Renal cortical epithelial cell (primary cell): ENCODE measurements around the gene ZC3H15. TPM values are rescaled to one million over a fixed set of nuclear protein-coding genes. Genes with fewer than 3 reads are reported as not detected.
"Not testable (repeated sequence)": the region's sequence is repeated elsewhere in the genome, so short reads cannot be mapped to it uniquely, and the experiment has no call there.

Experiments used
- DNase-seq: peaks from one replicate; pipeline ENCODE4 v3.0.0-alpha.2; 2011; ENCODE audit warnings: low read depth
- total RNA-seq: library from RNA; depleted of rRNA; stranded (reverse); fragments of >200 nt; gene quantifications from 2 replicates; pipeline ENCODE4 v1.2.3, GENCODE V29; 2014

The ZC3H15 gene
- total RNA-seq, result 85.1 and 115 TPM in 2 replicates

DNA sequence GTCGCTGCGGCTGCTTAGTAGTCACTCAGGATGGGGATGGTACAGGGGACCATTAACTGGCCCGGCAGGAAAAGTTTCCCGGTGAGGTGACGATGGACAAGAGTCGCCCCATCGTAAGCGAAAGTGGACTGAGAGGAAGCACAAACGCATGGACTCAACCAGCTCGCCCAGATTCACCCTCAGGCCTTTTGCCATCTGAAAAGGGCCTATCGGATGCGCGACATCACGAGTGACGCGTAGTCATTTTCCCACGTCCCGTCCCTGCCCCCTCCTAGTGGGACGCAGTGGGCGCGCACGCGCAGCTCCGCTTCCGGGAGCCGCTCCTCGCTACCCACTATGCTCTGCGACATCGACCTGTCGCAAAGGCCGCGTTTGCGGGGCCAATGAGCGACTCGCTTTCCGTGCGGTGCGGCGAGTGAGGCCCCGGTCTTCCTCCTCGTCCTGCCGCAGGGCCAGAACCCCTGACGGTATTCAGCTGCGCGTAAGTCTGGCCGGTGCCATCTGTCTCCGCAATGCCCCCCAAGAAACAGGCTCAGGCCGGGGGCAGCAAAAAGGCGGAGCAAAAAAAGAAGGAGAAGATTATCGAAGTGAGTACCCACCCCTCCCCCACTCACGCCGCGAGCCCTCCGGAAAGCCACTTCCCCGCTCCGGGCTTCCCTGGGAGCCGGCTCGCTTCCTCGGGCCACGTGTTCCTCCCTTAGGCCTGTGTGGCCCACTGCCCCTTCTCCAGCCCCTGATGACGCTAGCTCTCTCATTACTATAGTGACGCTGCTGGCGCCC, at the start of gene ZC3H15:
ZC3H15 (plus strand) TSS at position 390 of the 780 bp plus-strand sequence; CDS start at position 513, 123 bp downstream.
- peak; percentile 94 for DNase-seq

DNA sequence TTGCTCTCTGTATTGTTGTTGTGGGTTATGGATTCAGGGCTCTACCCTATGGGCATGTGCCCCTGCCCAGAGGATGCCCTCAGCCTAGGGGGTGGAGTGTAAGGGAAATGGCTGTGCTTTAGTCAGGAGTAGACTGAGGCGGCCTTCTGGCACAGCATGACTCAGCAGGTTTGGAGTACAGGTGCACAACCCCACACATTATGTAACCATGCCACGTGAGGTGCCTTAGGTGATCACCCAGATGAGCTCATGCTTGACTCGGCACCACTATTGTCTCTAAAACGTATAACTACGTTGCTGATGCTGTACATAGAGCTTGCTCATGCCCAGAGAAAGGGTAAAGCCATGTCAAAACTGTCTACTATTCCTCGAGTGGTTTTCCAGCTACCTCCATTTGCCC, 48.3 kb upstream of the ZC3H15 start:
- no peak for DNase-seq

DNA sequence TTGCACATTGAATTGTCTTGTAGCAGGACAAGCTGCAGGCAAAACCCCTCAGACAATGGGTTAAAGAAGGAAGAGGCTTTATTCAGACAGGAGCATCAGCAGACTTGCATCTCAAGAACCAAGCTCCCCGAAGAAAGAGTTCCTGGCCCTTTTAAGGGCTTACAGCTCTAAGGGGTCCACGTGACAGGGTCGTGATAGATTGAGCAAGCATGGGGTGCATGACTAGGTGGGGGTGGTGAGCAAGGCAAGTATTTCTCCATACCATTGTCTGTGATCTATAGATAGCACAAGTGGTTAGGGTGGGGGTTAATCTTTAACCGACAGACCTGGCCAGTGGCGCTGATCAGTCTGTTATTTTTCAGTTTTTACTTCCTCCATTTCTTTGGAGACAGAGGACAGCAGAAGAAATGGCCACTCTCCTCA, 46.4 kb upstream of the ZC3H15 start:
- DNase-seq, result peak; percentile 7

GRCh38 chr2:186440506-186440905, 45.6 kb upstream of the ZC3H15 start:
- no peak for DNase-seq

GRCh38 chr2:186442885-186443284, 43.2 kb upstream of the ZC3H15 start:
- peak; percentile 5 for DNase-seq

DNA sequence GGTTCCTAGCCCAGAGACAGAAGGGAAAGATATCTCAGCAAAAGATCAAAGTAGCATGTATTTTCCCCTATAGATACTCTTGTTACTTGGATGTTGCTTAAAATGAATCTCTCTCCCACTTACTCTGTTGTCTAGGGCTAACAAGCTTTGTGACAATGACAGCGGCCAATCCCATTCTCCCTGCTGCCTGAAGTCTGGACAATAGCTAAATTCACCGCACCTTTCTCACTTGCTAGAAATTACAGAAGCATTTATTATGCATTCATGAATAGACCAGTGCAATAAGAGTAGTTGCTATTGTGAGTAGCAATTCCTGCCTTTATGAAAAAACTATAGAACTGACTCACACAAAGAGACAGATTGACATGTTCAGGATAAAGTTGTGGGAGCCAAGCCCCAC, 42.2 kb upstream of the ZC3H15 start:
- no peak for DNase-seq

GRCh38 chr2:186445506-186445905, 40.6 kb upstream of the ZC3H15 start:
- DNase-seq, result no peak

- DNase-seq, result no peak
Observed at GRCh38 chr2:186455613-186456012, 30.4 kb upstream of the ZC3H15 start.

DNA sequence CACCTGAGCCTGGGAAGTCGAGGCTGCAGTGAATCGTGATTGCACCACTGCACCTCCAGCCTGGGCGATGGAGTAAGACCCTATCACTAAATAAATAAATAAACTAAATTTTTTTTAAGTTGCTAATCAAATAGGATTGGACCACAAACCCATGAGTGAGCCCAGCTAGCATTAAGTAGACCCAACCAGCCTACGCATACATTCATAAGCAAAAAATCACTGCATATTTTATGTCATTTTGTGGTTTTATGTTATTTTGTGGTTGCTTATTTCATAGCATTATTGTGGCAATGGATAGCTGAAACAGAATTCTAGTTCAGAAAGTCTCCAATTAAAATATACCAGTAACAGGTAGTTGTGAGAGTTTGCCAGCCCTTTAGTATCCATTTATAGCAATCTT, 29.1 kb upstream of the ZC3H15 start:
- DNase-seq, result no peak

GRCh38 chr2:186457908-186458307, 28.2 kb upstream of the ZC3H15 start:
- no peak for DNase-seq

DNA sequence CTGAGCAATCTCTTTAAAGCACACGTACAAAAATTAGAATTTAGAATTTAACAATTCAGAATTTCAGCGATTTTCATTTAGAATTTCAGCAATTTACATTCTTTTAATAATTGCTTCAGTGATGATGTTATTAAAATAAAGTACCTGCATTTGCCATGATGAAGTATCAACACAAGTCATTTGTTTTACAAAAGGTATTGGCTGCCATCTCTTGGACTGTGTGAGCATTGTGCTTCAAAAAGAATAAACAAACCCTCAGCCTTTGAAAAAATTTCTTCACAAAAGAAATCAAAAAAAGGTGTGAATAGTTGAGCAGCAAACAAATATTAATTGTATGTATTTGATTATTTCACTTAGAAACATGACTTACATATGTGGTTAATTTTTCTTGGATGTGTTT, 27.1 kb upstream of the ZC3H15 start:
- DNase-seq, result peak; percentile 30

- peak; percentile 34 for DNase-seq
Observed at GRCh38 chr2:186460465-186460864, 25.6 kb upstream of the ZC3H15 start.

GRCh38 chr2:186466743-186467142, 19.3 kb upstream of the ZC3H15 start:
- no peak for DNase-seq

DNA sequence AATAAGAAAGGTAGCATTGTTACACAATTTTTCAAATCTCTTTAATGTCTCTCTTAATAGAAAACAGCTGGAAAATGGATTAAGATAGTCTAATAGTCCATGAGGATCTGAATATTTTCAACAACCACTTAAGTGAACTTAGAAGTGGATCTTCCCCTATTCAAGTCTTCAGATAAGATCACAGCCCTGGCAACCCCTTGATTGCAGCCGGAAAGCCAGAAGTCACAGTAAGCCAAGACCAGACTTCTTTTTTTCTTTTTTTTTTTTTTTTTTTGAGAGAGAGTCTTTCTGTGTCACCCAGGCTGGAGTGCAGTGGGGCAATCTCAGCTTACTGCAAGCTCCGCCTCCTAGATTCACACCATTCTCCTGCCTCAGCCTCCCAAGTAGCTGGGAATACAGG, 18.6 kb upstream of the ZC3H15 start:
- DNase-seq, result no peak

DNA sequence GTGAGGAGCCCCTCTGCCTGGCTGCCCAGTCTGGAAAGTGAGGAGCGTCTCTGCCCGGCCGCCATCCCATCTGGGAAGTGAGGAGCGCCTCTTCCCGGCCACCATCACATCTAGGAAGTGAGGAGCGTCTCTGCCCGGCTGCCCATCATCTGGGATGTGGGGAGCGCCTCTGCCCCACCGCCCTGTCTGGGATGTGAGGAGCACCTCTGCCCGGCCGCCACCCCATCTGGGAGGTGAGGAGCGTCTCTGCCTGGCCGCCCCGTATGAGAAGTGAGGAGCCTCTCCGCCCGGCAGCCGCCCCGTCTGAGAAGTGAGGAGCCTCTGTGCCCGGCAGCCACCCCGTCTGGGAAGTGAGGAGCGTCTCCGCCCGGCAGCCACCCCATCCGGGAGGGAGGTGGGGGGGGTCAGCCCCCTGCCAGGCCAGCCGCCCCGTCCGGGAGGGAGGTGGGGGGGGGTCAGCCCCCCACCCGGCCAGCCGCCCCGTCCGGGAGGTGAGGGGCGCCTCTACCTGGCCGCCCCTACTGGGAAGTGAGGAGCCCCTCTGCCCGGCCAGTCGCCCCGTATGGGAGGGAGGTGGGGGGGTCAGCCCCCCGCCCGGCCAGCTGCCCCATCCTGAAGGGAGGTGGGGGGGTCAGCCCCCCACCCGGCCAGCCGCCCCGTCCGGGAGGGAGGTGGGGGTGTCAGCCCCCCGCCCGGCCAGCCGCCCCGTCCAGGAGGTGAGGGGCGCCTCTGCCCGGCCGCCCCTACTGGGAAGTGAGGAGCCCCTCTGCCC, 13.2 kb upstream of the ZC3H15 start:
- DNase-seq, result not testable (repeated sequence)

- DNase-seq, result not testable (repeated sequence)
Observed at GRCh38 chr2:186474239-186474638, 11.8 kb upstream of the ZC3H15 start.

DNA sequence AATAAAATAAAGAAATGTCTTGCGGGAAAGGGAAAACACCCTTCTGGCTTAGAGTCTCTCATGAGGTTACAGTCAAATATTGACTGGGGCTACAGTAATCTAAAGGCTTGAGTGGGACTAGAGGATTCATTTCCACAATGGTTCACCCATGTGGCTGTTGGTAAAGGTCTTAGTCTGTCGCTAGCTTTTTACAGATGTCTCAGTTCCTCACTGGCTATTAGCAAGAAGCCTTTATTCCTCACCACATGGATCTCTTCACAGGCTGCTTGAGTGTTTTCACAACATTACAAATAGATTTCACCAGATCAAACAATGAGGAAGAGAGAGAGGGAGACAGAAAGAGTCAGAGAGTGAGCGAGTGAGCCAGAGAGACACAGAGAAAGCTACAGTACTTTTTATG, 8.3 kb upstream of the ZC3H15 start:
- DNase-seq, result no peak

GRCh38 chr2:186480991-186481390, 5.1 kb upstream of the ZC3H15 start:
- DNase-seq, result no peak

DNA sequence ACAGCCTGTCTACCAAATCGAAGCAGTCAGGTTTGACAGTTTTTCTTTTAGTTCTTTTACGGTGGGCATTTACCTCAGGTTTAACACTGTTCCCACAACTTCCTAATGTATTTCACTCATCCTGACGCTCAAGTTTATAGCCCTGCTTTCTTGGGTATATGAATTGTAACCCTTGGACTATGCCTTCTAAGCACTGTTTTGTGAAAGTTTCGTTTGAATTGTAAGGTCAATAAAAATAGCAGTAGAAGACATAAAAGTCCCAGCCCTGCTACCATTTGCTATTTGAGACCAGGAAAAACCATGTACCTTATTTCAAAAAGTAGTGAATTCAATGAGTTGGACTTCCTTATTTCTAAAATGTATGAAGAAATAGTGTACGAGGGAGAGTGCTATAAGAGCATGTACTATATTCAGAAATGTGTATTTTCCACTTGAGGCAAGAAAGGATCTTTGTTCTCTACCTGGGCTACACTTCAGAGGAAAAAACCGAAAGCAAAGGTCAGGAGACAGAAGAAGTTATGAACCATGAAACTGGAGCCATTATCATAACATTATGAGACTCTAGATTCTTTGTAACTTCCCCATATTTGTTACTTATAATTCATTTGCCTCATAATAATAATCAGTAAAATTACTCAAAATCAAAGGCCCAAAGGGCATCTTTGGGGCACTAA, 1.9 kb upstream of the ZC3H15 start:
- peak; percentile 20 for DNase-seq

DNA sequence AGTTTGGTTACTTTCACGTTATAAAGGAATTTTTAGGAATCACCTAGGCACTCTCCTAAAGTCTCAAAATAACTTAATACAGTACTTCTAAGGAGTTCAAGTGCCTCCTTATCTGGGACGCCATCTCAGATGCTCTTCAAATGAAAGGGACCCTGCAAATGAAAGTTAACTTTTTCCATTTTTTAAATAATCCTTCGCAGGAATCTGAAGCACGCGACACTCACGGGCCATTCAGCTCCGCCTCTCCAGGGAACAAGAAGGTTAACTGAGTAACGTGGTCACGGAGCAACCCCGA, 537 bp upstream of the ZC3H15 start:
- no peak for DNase-seq

- DNase-seq, result peak; percentile 77
Observed at GRCh38 chr2:186486651-186487647, 889 bp downstream of the ZC3H15 start.
